GM10248 (cell line): ENCODE data around the gene PIK3AP1.

Experiments
- CTCF ChIA-PET: fragments of 300-600 bp; sonication (Branson Sonifier 250); formaldehyde crosslinking; extraction: SDS; loops from one replicate; lab custom pipeline; 2021; ENCODE audit warnings: antibody characterized with exemption; lab: Yijun Ruan, JAX
- POLR2A ChIA-PET: fragments of 350-650 bp; sonication (Branson Sonifier 250); formaldehyde crosslinking; extraction: SDS; loops from one replicate; lab custom pipeline; 2020; ENCODE audit warnings: antibody characterized with exemption; lab: Yijun Ruan, JAX
- DNase-seq: peaks from one replicate; pipeline ENCODE4 v3.0.0; 2012; ENCODE audit errors: extremely low spot score
- TF ChIP-seq, protein P1 (sequence below): IDR thresholded peaks from 2 replicates; pipeline ENCODE4 v1.5.1; 2012; ENCODE audit warnings: mild to moderate bottlenecking, low read depth; ENCODE audit errors: extremely low read depth, missing control alignments, control extremely low read depth

The PIK3AP1 gene

DNA sequence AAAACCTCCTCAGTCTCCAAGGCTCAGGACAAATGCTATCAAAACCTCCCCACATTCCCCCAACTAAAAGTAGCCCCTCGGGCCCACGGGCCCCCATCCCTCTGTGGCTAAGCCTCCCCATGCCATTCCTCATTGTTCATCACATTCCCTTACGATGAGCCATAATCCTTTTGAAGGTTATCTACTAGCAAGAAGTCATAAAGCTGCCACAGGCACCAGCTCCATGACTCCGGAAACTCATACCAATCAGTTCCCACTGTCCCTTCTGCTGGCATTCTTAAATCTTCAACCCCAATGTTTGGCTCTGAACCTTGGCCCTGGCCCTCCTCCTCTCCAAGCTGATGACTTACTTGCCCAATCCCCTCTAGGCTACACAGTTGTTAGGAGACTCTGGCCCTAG lies 114.1 kb downstream of the PIK3AP1 start:
- TF ChIP-seq, protein P1, sequence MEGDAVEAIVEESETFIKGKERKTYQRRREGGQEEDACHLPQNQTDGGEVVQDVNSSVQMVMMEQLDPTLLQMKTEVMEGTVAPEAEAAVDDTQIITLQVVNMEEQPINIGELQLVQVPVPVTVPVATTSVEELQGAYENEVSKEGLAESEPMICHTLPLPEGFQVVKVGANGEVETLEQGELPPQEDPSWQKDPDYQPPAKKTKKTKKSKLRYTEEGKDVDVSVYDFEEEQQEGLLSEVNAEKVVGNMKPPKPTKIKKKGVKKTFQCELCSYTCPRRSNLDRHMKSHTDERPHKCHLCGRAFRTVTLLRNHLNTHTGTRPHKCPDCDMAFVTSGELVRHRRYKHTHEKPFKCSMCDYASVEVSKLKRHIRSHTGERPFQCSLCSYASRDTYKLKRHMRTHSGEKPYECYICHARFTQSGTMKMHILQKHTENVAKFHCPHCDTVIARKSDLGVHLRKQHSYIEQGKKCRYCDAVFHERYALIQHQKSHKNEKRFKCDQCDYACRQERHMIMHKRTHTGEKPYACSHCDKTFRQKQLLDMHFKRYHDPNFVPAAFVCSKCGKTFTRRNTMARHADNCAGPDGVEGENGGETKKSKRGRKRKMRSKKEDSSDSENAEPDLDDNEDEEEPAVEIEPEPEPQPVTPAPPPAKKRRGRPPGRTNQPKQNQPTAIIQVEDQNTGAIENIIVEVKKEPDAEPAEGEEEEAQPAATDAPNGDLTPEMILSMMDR: no peak
- no peak for DNase-seq
- ChIA-PET CTCF (interaction anchor here (0.8 to 2.3 kb wide), 4 partner anchors 9 to 232 kb away, joined by 3 to 8 read pairs (median 4); no protein-coding TSS in a partner anchor), POLR2A (no interaction called here)

DNA sequence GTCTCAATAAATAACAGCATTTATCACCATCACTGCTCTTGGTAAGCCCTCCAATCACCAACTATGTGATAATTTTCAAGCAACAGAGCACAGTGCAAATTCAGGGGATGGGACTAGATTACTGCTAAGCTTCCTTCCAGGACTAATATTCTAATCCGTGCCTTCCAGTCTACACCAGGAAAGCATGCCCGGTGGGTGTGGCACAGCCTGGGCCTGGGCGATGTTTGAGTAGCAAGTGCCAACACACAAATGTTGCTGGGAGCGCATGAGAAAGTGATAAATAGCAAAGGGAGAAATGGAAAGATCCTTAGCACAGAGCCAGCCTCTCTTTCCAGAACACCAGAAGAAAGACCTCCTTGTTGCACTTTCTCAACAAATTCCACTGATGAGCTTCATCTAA lies 120.0 kb downstream of the PIK3AP1 start:
- DNase-seq: no peak
- ChIA-PET CTCF (interaction anchor here (1.0 to 2.2 kb wide), 3 partner anchors 8 to 23 kb away, joined by 3 to 7 read pairs (median 3); no protein-coding TSS in a partner anchor), POLR2A (no interaction called here)
- TF ChIP-seq, protein P1: no peak

DNA sequence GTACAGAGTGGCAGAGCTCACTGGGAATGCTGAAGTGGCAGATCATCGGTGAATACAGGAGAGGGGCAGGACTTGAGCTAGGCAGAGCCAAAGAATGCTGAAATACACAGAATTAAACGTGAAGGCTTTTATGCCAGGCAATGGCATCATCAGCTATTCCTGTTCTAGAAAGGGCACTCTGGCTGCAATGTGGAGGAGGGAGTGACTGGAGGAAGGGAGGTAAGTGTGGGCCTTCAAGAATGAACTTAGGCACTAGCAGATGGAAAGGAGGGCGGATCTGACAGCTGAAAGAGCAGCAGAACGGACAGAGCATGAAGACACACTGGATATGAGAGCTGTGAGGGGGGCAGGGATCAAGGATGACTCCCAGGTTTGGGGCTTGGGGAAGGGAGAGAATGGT lies 121.5 kb downstream of the PIK3AP1 start:
- CTCF ChIA-PET: interaction anchor here (1.2 kb wide), 1 partner anchor 42 kb away, joined by 3 read pairs; no protein-coding TSS in a partner anchor
- DNase-seq: no peak
- POLR2A ChIA-PET: no interaction called here
- TF ChIP-seq, protein P1: no peak

DNA sequence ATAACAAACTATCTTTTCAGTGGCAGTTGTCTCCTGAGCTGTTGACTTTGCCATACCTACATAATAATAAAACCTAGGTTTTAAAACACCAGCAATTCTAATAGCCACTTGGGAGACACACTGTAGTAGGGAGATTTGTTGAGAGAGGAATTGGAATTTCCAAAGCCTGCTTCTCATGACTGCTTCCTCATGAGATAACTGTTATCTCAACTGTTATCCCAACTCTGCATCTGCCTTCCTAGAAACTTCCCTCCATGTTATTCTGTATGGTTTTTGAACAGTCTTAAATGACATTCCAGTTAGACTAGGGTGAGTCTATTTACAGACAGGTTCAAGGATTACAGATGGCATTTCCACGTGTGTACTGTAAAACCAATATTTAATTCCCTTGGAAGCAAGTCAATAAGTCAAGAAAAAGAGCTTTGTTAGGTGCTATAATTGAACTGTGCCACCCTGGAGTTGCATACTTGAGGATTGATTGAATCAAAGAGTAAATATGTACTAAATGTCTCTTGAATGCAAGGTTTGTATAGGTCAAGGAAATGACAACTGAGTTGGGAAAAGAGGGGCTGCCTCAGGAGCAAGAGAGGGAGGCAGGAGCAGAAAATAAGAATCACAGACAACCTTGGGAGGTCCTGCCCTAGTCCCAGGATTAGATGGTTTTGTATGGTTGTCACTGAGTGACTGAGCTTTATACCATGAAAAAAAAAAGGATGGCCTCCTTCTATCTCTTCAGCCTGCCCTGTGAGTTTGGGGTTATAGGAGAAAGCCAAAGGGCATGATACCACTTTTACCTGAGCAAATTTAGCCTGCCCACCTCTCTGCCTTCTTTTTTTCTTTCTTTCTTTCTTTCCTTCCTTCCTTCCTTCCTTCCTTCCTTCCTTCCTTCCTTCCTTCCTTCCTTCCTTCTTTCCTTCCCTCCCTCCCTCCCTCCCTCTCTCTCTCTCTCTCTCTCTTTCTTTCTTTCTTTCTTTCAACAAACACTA lies 123.6 kb downstream of the PIK3AP1 start:
- TF ChIP-seq, protein P1: no peak
- CTCF ChIA-PET: interaction anchor here (0.7 to 1.9 kb wide), 3 partner anchors 10 to 23 kb away, joined by 3 to 4 read pairs (median 3); no protein-coding TSS in a partner anchor
- DNase-seq: no peak
- POLR2A ChIA-PET: no interaction called here

DNA sequence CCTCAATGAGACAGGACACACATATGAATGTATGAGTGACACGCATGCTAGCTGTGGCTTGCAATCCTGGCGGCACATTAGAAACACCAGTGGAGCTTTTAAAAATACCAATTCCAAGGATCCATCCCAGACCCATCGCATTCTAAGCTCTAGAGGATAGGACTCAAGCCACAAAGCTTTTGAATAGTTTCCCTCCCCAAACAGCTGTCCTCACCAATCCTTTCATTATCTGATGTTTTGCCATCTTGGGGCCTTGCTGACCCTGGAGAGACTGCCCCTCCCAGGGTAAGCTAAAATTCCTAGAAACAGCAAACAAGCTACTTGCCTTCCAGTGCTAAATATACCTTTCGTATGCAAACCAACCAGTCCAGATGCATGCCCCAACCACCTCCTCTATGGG lies 124.6 kb downstream of the PIK3AP1 start:
- ChIA-PET CTCF (no interaction called here), POLR2A (no interaction called here)
- TF ChIP-seq, protein P1: no peak
- no peak for DNase-seq

DNA sequence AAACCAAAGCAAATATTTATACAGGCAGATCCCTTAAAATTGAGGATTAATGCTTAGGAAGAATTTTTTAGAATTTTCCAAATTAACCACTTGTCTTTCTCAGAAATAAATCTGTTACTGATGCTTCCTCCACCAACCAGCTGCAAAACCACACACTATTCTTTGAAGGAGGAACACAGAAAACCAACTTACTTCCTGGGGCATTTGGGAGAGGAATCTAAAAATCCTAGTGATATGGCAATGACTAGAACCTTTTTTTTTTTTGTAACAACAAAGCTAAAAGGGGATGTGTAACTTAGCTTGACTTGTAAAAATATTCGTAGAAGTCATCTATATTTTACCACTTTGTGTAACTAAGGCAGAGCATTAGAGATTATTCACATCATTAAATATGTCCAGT lies 128.4 kb downstream of the PIK3AP1 start:
- CTCF ChIA-PET: interaction anchor here (1.1 to 1.8 kb wide), 3 partner anchors 9 to 11 kb away, joined by 4 to 7 read pairs (median 4); no protein-coding TSS in a partner anchor
- DNase-seq: no peak
- TF ChIP-seq, protein P1: no peak
- POLR2A ChIA-PET: no interaction called here
